ENCODE data around the gene LRRC3C.

GRCh38 chr17:39928858-39929645 lies 1.5 kb downstream of the LRRC3C start:
- TF ChIP-seq CTCF (IDR thresholded peaks at IDR 0.05; ENCODE audit: insufficient read depth, low read length, poor library complexity, severe bottlenecking), result no peak
- no peak for TF ChIP-seq EZH2phosphoT487 (conservative IDR thresholded peaks at IDR 0.05; ENCODE audit: low read length)

Data from SU-DHL-6 (cell line).